NCI-H345 (cell line): ENCODE data around the gene APBA2.

Experiments
- DNase-seq: peaks from one replicate; lab custom pipeline; 2025; lab: John Stamatoyannopoulos, UW

The APBA2 gene

DNA sequence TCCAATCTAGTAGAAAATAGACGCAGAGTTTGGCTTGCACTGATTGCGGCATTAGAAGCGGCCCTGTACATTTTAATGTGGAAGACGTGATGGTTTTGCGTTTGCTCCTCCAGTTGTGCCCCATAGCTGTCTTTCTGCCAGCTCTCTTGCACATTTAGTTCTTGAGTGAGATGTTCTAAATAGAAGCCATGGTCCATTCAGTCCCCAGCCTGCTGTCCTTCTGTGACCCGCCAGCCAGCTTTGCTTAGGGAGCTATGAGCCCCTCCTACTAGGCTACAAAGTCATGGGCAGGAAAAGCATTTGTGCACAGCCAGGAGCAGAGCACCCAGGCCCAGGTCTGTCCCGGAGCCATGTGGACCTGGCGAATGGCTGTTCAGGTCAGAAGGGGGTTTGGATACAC is 50.3 kb downstream of the APBA2 start:
- no peak for DNase-seq

DNA sequence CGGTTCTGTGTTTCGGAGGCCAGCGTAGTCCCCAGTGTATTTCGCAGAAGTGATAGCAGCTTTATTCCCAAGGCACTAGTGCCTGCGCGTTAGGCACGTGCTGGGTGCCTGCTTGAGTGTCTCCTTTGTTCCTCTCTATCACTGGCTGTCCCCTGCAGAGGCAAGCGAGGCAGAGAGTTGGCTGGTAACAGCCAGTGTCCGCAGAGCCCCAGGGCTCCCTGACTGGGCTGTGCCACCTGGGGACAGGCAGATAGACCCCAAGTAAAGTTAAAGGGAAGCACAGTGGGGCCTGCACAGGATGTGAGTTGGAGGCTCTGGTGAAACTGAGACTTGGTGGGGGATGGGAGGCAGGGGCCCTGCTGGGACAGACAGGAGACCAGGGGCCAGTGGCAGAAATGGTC is 50.7 kb downstream of the APBA2 start:
- peak; percentile 41 for DNase-seq

DNA sequence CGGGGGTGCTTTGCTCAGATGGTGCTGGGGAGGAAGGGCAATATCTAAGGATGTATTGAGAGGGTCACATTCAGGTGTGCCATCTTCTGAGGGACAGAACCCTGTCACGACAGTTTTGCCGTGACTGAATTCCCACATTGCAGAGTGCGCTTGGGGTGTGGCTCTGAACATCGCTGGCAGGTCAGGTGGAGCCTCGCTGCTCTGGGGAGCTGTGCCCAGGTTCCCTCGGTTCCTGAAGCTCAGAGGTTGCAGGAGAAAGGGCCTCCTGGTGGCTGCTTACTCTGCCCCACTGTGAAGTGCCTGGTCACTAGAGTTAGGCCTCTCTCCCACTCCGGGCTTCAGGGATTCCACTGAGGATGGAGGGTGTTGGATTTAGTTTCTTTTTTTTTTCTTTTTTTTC is 51.5 kb downstream of the APBA2 start:
- no peak for DNase-seq

DNA sequence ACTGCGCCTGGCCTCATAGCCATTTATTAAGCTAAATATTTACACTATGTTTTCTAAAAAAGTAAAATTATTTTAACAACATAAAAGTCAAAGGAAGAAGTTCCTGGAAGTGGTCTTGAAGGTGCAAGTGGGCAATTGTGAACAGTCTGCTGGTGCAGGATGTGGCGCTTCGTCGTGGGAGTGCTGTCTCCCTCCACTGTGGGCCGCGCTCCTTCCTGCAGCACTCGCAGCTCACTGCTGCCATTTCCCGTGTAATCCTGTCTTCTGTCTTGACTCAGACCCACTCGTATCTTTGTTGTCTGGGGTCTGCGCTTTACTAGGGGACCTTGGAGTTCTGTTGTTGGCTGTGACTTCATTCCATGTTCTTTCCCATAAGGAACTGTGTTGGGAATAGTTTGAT is 56.3 kb downstream of the APBA2 start:
- no peak for DNase-seq

GRCh38 chr15:28942571-28942970 is 56.8 kb downstream of the APBA2 start:
- no peak for DNase-seq

- no peak for DNase-seq
Measured at GRCh38 chr15:28943146-28943545, 57.4 kb downstream of the APBA2 start.

- no peak for DNase-seq
Measured at GRCh38 chr15:28943611-28944230, 57.9 kb downstream of the APBA2 start.

DNA sequence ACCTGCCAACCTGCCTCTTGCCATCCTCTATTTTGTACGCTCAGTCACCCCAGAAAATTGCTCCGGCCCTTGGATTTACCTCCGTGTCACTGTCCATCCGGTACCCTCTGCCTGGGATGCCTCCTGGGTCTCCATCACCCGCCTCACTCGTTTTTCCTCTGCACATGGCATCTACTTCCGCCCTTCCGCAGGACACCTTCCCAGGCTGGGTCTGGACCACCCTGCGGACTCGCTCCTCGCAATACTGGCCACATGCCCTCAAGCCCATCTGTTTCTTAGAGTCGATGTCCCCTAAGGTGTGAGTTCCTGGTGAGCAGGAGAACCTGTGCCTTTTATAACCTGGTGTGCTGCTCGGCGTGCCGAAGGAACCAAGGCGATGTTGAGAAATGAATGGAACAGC is 58.5 kb downstream of the APBA2 start:
- DNase-seq: no peak

DNA sequence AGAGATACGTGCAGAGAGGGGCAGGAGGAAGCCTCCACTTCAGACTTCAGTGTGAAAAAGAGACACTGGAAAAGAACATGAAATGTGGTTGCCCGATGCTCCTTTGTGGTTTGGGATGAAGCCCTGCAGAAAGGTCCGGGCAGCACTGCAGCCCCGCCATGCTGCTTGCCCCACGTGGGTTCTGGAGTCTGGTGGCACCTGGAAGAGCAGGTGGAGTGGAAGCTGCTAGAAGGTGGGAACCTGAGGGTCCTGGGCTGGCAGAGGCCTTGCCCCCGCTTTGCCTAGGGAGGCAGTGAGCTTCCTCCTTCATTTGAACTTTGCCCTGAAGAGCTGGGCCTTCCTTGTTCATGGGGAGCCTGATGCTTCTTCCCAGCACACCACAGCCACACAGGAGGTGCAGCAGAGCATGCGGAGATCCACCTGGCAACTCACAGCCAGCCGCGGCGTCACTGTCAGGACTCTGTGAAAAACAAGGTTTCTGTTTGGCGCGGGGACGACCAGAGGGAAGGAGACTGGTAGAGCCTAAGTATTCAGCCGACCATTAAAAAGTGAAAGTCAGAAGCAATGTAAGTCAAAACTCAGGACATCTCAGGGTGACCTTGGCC is 59.0 kb downstream of the APBA2 start:
- no peak for DNase-seq

GRCh38 chr15:28945626-28946230 is 60.0 kb downstream of the APBA2 start:
- no peak for DNase-seq

- DNase-seq: no peak
Measured at GRCh38 chr15:28946803-28947202, 61.0 kb downstream of the APBA2 start.

DNA sequence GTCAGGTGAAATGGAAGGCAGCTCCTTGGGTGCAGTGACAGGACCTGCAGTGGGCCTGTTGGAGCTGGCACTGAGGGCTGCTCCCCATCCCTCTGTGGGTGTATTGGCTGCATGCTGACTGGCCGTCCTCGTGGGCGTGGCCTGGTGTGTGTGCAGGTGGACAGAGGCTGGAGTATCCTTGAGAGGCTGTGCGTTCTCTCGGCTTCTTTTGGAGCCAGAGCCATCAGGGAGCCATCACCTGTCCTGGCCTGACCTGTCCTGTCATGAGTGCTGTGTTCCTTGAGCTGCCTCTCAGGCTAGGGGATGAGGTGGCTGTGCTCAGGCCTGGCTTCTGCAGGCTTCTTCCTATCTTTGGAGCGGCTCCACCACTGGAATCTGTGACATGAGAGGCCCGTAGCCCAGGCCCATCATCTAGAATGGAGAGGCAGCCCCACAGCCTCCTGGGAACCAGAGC is 61.5 kb downstream of the APBA2 start:
- no peak for DNase-seq

- DNase-seq: no peak
Measured at GRCh38 chr15:28948036-28948435, 62.3 kb downstream of the APBA2 start.

- DNase-seq: no peak
Measured at GRCh38 chr15:28950916-28951315, 65.1 kb downstream of the APBA2 start.

DNA sequence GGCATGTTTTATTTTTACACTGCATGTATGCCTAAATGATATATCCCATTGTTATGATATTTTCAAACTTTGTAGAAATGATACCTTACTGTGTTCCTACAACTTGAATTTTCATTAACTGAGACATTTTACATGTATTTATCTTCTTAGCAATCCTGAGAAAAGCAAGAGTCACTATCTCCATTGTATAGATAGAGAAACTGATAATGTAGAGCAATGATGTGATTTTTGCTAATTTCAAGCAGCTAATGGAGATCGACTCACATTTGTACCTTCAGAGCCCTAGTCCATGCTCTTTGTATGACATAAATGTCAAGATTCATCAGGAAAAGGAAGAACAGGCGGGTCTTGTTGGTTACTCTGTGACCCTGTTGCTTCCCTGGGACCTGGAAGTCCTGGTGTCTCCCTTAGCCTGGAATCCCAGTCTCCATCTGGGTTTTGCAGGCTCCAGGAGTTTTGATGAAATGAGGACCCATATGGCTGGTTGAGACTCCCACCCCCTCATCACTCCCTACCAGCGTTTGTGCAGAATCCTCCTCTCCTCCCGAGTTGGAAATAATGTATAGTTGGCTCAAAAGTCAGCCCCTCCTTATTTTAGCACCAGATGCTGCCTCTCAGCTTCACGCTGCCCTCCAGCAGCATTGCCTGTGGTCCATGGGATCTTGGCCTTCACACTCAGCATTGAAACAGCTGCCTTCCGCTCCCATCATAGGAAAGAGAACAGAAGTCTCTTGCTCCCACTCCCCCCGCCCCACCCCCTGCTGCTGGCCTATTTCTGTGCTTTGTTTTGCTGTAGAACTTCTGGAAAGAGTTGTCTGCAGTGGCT is 67.1 kb downstream of the APBA2 start:
- DNase-seq: no peak

DNA sequence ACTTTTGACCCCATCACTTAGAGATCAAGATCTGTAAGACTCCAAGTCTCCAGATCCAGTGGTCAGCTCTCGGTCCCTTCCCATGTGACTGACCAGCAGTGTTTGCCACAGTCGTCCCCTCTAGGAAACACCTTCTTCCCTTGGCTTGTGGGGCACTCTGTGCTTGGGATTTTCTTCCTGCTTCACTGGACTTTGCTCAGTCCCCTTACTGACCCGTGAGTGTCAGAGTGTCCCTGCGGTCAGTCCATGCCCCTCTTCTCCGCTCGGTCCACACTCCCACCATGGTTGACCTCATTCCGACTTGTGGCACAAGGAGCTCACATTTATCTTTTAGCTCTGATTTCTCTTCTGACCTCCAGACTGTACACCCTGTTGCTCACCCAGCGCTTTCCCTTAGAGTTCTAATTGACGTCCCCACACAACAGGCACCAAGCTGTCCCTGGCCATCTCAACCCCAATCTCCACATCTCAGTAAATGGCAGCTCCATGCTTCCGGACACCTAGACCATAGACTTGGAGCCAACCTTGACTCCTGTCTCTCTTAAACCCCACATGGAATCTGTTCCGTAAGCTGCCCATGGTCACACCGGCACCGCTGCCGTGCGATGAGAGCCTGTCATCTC is 67.9 kb downstream of the APBA2 start:
- DNase-seq: no peak

- DNase-seq: no peak
Measured at GRCh38 chr15:28954466-28955159, 68.8 kb downstream of the APBA2 start.

DNA sequence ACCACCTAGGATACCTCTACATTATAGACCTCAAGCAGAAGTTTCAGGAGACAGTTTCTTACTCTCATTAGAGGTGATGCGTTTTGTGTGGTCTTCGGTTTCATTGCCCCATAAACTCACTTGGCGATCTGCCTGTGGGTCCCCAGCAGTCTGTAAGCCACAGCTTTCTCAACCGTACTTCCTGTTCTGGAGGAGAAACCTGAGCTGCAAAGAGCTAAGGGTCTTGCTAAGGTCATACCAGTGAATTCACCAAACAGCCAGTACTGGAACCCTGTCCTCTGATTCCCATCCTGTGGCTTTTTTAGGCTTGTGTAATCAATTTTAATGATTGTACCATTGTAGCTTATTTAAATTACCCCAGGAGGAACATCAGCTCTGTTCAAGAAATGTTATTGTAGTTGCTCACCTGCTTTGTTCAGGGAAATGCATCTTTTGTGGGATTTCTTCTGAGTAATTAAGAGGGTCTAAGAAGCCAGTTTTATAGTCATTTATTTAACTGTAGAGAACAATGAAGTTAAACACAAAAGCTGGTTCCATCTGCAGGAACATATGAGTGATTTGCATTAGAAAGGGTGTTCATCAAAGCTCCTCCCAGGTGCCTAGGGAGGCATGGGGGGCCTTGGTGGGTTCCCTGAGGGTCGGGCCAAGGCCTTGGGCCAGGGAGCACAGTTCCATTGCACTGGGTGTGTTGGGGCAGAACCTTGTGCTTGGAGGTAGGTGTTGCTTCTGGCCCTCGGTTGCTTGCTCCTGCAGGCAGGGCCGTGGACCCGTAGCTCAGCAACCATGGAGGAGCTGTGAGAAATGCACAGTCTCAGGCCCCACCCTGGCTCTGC is 69.6 kb downstream of the APBA2 start:
- no peak for DNase-seq

GRCh38 chr15:28955993-28956421 is 70.2 kb downstream of the APBA2 start:
- DNase-seq: no peak

DNA sequence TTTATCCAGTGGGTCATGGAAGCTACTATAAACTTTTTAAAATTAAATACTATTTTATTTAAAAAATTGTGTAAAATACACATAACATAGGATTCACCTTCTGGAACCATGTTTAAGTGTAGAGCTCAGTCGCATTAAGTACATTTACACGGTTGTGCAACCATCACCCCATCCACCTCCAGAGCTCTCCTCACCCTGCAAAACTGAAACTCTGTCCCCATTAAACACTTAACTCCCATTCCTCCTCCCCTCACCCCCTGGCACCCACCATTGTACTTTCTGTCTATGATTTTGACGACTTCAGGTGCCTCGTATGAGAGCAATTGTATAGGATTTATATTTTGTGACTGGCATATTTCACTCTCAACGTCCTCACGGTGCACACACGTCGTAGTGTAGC is 70.7 kb downstream of the APBA2 start:
- no peak for DNase-seq
